GM06990 (cell line): ENCODE data around the gene DLG2.

Experiments
- DNase-seq: peaks from one replicate; pipeline ENCODE4 v3.0.0-alpha.2; 2011; ENCODE audit not compliant: insufficient read length; ENCODE audit errors: extremely low read depth
- H3K27me3 ChIP-seq: replicated peaks from 2 replicates; pipeline ENCODE4 v1.6.0; 2011; ENCODE audit warnings: low read length; ENCODE audit not compliant: control insufficient read depth, insufficient read depth
- H3K36me3 ChIP-seq: 2 replicates; pipeline ENCODE4 v1.5.1; 2011; ENCODE audit warnings: low read length; ENCODE audit not compliant: control insufficient read depth, insufficient read depth
- H3K4me3 ChIP-seq: replicated peaks from 2 replicates; pipeline ENCODE4 v1.5.1; 2011; ENCODE audit warnings: low read depth, mild to moderate bottlenecking, control low read depth, low read length
- CTCF ChIP-seq: IDR thresholded peaks from 2 replicates; pipeline ENCODE4 v1.5.1; 2011; ENCODE audit warnings: low read length, control low read depth, mild to moderate bottlenecking, inconsistent platforms; ENCODE audit not compliant: insufficient read depth, poor library complexity, severe bottlenecking

The DLG2 gene

GRCh38 chr11:85269109-85269508 lies 358.0 kb downstream of the DLG2 start:
- Histone ChIP-seq H3K27me3 (no peaks in the 10 kb centered on the region), H3K36me3 (no peaks in the 10 kb centered on the region), H3K4me3 (no peak overlapping the region)
- no peak for DNase-seq
- no peak for TF ChIP-seq CTCF

DNA sequence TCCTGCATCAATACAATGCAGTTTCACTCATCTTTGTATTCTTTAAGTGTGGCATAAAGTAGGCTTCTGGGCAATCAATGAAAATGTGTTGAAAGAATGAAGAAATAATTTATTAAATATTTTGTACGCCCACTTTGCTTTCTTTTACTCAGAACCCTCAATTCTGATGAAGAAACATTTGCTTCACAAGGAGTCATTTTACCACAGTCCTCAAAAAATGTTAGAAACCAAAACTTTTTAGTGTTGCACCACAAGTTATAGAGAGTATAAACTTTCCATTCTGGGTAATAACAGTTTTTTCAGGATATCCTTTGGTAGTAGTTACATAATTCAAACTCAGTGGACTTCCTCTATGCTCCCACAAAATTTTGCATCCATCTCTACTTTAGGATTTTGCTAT lies 360.5 kb downstream of the DLG2 start:
- no peak for TF ChIP-seq CTCF
- no peak for DNase-seq
- Histone ChIP-seq H3K27me3 (no peaks in the 10 kb centered on the region), H3K36me3 (no peaks in the 10 kb centered on the region), H3K4me3 (no peak overlapping the region)

DNA sequence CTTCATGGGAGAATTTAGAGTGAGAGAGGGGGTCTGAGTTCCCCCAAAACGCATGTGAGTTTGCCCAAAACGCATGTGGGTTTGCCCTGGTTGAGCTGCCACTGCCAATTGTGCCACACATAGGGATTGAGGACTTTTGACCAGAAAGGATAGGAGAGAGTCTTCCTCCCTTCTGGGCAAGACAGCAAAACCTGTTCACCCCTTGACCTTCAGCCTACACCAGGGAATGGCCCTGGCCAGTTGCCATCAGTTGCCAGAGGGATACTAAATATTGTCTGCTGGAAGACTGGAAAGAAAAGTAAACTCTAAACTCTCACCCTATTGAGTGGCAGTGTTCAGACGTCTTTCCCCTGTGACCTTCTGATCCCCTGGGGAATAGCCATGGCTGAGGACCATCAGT lies 363.8 kb downstream of the DLG2 start:
- no peaks in the 10 kb centered on the region for H3K27me3 ChIP-seq
- no peak for DNase-seq
- no peak for TF ChIP-seq CTCF
- H3K36me3 ChIP-seq: no peaks in the 10 kb centered on the region
- H3K4me3 ChIP-seq: no peak overlapping the region

GRCh38 chr11:85257837-85258236 lies 369.3 kb downstream of the DLG2 start:
- TF ChIP-seq CTCF: no peak
- Histone ChIP-seq H3K4me3 (no peak overlapping the region), H3K36me3 (no peaks in the 10 kb centered on the region), H3K27me3 (no peaks in the 10 kb centered on the region)
- DNase-seq: no peak

DNA sequence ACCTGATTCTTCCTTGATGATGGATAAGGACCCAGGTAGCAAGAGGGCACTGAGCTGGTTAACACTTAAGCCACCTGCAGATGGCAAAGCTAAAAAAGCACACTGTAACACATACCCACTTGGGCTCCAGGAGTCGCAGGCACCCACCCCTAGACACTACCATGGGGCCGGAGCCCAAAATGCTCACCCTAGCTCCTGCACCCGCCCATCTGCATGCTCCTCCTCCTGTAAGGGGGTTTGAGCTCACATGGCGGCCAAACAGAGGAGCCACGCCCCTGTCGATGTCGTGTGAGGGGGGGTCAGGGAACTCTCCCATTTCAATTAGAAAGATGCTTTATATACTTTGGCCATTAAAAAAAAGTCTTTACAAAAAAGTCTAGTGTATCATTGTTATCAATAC lies 370.7 kb downstream of the DLG2 start:
- no peak for TF ChIP-seq CTCF
- H3K27me3 ChIP-seq: no peaks in the 10 kb centered on the region
- no peaks in the 10 kb centered on the region for H3K36me3 ChIP-seq
- no peak for DNase-seq
- H3K4me3 ChIP-seq: no peak overlapping the region

DNA sequence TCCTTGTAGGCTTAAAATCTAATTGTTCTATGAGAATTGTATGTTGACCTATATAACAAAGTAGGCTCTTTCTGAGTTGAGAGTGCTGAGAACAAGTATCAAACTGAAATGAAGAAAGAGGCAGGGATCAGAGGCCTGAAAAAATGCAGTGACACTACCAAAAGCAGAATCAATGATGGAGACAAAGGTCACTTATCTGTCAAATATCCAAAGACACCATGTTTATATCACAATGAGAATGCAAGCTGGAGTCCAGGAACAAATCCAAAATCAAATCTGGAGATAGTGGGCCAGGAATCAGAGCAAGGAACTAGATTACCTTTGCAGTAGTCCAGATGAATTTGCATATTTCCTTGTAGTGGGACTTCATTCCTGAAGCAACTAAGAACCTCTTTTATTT lies 377.7 kb downstream of the DLG2 start:
- no peak for DNase-seq
- Histone ChIP-seq H3K4me3 (no peak overlapping the region), H3K36me3 (no peaks in the 10 kb centered on the region), H3K27me3 (no peaks in the 10 kb centered on the region)
- TF ChIP-seq CTCF: no peak
